MCF 10A (cell line): ENCODE results near the gene ARL14EP. TPM values are rescaled to one million over a fixed set of nuclear protein-coding genes. Genes with fewer than 3 reads are reported as not detected.

Experiments used
- BruUV-seq: library from RNA; stranded (reverse); fragments of 400-500 nt; replicated peaks from 2 replicates; lab custom pipeline; 2021; lab: Mats Ljungman, UMichigan
- CTCF ChIA-PET: fragments of 300-600 bp; sonication (Branson Sonifier 250); formaldehyde crosslinking; extraction: SDS; loops from one replicate; lab custom pipeline; 2021; ENCODE audit warnings: antibody characterized with exemption, inconsistent platforms; lab: Yijun Ruan, JAX
- POLR2A ChIA-PET: fragments of 300-600, 350-650 bp; sonication (Branson Sonifier 250); formaldehyde crosslinking; extraction: SDS; loops from one replicate; lab custom pipeline; 2020; ENCODE audit warnings: antibody characterized with exemption, inconsistent platforms; lab: Yijun Ruan, JAX
- DNase-seq: peaks from one replicate; pipeline ENCODE4 v3.0.0-alpha.2; 2018; ENCODE audit not compliant: unreplicated experiment
- H3K27ac Mint-ChIP-seq: one replicate; pipeline ENCODE4 v1.8.0; 2022; ENCODE audit warnings: mild to moderate bottlenecking, low read depth, mixed read lengths; ENCODE audit not compliant: unreplicated experiment
- H3K27me3 Mint-ChIP-seq: one replicate; pipeline ENCODE4 v1.8.0; 2022; ENCODE audit warnings: mixed read lengths; ENCODE audit not compliant: insufficient read depth, unreplicated experiment
- H3K36me3 Mint-ChIP-seq: one replicate; pipeline ENCODE4 v1.8.0; 2022; ENCODE audit warnings: mild to moderate bottlenecking, moderate library complexity, mixed read lengths; ENCODE audit not compliant: insufficient read depth, unreplicated experiment
- H3K4me1 Mint-ChIP-seq: one replicate; pipeline ENCODE4 v1.8.0; 2022; ENCODE audit warnings: mixed read lengths; ENCODE audit not compliant: insufficient read depth, unreplicated experiment
- H3K4me3 Mint-ChIP-seq: one replicate; pipeline ENCODE4 v1.8.0; 2022; ENCODE audit warnings: mild to moderate bottlenecking, moderate library complexity, mixed read lengths; ENCODE audit not compliant: unreplicated experiment
- H3K9me3 Mint-ChIP-seq: one replicate; pipeline ENCODE4 v1.8.0; 2022; ENCODE audit warnings: mixed read lengths; ENCODE audit not compliant: unreplicated experiment
- intact Hi-C: fragments of 100-400 bp; cut with micrococcal nuclease; formaldehyde crosslinking; loops from 2 replicates; pipeline ENCODE4 v1.14.1; 2022
- total RNA-seq: library from RNA; stranded (reverse); gene quantifications from 2 replicates; pipeline ENCODE4 v1.2.3, GENCODE V29; 2022
- TF ChIP-seq, protein P1 (sequence below): fragments of 200-600 bp; IDR thresholded peaks from one replicate; pipeline ENCODE4 v1.8.0; 2022; ENCODE audit warnings: antibody characterized with exemption, mild to moderate bottlenecking; ENCODE audit not compliant: unreplicated experiment

The ARL14EP gene
- total RNA-seq, 1 experiment from 2014 or later = 28.4 TPM

DNA sequence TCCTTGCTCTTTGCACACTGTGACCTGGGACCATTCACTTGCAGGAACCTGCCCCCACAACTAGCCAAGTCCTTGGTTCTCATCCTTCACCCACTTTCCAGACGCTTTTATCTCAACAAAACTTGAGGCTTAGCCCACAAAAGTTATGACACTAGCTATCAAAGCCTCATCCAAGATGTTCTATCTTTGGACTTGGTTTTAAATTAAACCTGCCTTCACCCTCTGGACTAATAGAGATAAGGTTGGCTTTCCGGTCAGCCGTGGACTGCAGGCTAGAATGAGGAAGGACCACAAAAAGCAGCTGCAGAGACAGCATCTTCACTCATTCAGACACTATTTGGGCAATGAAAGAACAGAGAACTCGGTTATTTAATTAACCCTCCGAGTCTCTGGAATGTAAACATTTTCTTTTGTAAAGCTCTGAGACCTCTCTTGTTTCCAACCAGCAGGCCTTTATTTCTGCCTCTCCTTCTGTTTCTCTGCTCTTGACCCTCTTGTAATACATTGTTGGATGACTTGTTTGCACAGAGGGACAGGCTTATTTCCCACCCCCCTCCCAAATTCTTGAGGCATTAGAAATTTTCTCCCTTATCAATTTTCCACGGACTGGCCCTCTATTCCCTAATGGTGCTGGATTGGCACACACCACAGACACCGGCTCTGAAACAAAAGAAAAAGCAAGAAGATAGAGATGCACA, 41.4 kb downstream of the ARL14EP start:
- CTCF ChIA-PET = interaction anchor here (0.6 kb wide), 1 partner anchor 1024 kb away, joined by 4 read pairs; no protein-coding TSS in a partner anchor
- intact Hi-C loops = no loop called here

DNA sequence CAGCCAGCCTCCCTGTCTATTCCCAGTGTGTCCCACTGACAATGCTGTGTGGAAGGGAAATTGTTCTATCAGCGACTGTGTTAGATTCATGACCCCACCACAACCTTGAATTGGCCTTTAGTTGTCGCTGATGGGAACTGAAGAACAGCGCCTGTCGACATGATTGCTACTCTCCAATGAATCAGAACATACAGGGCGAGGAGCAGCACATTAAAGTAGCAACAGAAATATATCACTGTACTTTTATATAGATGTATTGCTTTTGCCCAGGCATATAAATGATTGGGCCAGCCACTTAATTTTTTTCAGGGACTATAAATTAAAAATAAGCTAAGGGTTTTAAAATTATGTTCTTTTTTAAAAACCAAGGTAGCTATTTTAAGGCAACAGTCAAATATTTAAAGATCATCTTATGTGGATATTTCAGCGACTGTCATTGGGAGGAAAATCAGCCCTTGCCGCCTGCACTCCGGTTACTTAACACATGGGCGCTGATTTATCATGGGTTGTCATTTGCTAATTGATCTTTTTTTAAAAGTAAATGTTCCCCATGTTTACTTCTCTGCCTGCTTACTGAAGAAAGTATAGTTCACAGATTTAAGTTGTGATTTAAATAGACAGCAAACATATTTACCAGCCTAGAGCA, 42.1 kb downstream of the ARL14EP start:
- Mint-ChIP-seq H3K27ac (no peak overlapping the region), H3K27me3 (peaks cover 75% of the 10 kb centered on the region), H3K4me1 (no peaks in the 10 kb centered on the region), H3K36me3 (no peaks in the 10 kb centered on the region), H3K9me3 (no peaks in the 10 kb centered on the region), H3K4me3 (no peak overlapping the region)
- ChIA-PET CTCF (interaction anchor here (0.6 to 1.1 kb wide), 5 partner anchors 15 to 1024 kb away, joined by 3 to 4 read pairs (median 3); no protein-coding TSS in a partner anchor), POLR2A (interaction anchor here (0.6 kb wide), 1 partner anchor 723 kb away, joined by 3 read pairs; no protein-coding TSS in a partner anchor)
- DNase-seq = no peak
- intact Hi-C loops = no loop called here
- TF ChIP-seq, protein P1, sequence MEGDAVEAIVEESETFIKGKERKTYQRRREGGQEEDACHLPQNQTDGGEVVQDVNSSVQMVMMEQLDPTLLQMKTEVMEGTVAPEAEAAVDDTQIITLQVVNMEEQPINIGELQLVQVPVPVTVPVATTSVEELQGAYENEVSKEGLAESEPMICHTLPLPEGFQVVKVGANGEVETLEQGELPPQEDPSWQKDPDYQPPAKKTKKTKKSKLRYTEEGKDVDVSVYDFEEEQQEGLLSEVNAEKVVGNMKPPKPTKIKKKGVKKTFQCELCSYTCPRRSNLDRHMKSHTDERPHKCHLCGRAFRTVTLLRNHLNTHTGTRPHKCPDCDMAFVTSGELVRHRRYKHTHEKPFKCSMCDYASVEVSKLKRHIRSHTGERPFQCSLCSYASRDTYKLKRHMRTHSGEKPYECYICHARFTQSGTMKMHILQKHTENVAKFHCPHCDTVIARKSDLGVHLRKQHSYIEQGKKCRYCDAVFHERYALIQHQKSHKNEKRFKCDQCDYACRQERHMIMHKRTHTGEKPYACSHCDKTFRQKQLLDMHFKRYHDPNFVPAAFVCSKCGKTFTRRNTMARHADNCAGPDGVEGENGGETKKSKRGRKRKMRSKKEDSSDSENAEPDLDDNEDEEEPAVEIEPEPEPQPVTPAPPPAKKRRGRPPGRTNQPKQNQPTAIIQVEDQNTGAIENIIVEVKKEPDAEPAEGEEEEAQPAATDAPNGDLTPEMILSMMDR = no peak
- BruUV-seq = no TSS peak

More for the DNA sequence above, 41.4 kb downstream of the ARL14EP start:
- Mint-ChIP-seq H3K4me1 (no peaks in the 10 kb centered on the region), H3K9me3 (no peaks in the 10 kb centered on the region), H3K27me3 (peaks cover 75% of the 10 kb centered on the region), H3K36me3 (no peaks in the 10 kb centered on the region), H3K4me3 (no peak overlapping the region), H3K27ac (no peak overlapping the region)
- TF ChIP-seq, protein P1 = no peak
- no peak for DNase-seq
- BruUV-seq = no TSS peak
- POLR2A ChIA-PET = interaction anchor here (0.6 kb wide), 1 partner anchor 722 kb away, joined by 3 read pairs; no protein-coding TSS in a partner anchor

DNA sequence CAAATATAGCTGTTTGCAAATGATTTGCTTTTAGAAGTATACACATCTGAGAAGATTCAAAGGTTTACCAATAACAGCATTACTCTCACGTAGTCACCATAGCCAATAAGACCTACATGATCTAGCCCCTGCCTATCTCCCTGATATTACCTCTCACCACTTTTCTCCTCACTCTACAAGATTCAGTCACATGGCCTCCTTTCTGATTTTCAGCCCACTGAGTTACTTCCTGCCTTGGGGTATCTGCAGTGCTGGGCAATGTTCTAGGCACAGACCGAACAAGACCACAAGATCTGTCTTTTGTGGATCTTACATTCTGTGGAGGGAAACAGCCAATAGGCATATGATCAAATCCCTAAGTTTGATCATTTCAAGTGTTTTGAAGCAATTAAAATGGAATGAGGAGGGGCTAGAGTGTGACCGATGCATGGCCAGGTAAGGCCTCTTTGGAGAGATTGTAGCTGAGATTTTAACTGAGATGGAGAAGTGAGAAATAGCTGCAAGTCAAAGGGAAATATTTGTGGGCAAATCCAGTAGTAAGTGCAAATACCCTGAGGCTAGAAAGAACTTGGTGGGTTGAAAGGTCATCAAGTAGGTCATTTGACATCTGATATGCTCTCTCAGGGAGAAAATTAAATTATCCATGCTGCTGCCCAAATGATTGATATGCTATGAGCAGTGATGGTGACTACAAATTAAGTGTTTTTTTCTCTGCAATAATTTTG, 43.1 kb downstream of the ARL14EP start:
- no peaks in the 10 kb centered on the region for H3K9me3 Mint-ChIP-seq
- no TSS peak for BruUV-seq
- ChIA-PET CTCF (interaction anchor here (0.6 to 1.3 kb wide), 6 partner anchors 21 to 491 kb away, joined by 3 to 5 read pairs (median 4); no protein-coding TSS in a partner anchor), POLR2A (interaction anchor here (1.0 kb wide), 1 partner anchor 12 kb away, joined by 3 read pairs; no protein-coding TSS in a partner anchor)
- H3K4me1 Mint-ChIP-seq = no peaks in the 10 kb centered on the region
- DNase-seq = no peak
- intact Hi-C loops = no loop called here
- no peak overlapping the region for H3K27ac Mint-ChIP-seq
- TF ChIP-seq, protein P1 = no peak
- H3K4me3 Mint-ChIP-seq = no peak overlapping the region
- H3K36me3 Mint-ChIP-seq = no peaks in the 10 kb centered on the region
- H3K27me3 Mint-ChIP-seq = peaks cover 83% of the 10 kb centered on the region

GRCh38 chr11:30368394-30368793, 45.5 kb downstream of the ARL14EP start:
- ChIA-PET CTCF (no interaction called here), POLR2A (no interaction called here)
- intact Hi-C loops = no loop called here
- no peak overlapping the region for H3K27ac Mint-ChIP-seq
- TF ChIP-seq, protein P1 = no peak
- peaks cover 90% of the 10 kb centered on the region for H3K27me3 Mint-ChIP-seq
- no peaks in the 10 kb centered on the region for H3K4me1 Mint-ChIP-seq
- BruUV-seq = no TSS peak
- H3K9me3 Mint-ChIP-seq = no peaks in the 10 kb centered on the region
- no peak for DNase-seq
- H3K36me3 Mint-ChIP-seq = no peaks in the 10 kb centered on the region
- no peak overlapping the region for H3K4me3 Mint-ChIP-seq
